Measurements from ENCODE around the gene CASKIN2. TPM values are rescaled to one million over a fixed set of nuclear protein-coding genes. Genes with fewer than 3 reads are reported as not detected.

CASKIN2 gene
- total and polyA plus RNA-seq, 2 of the 4 experiments (the other 2 are of a cell fraction) = 2.9 to 6.9 TPM

GRCh38 chr17:75471207-75471606 is 44.1 kb downstream of the CASKIN2 start:
- POLR2A ChIA-PET (ENCODE audit: unreplicated experiment) = no interaction called here
- no peak for TF ChIP-seq RCOR1 (IDR thresholded peaks at IDR 0.05; ENCODE audit: insufficient replicate concordance, low read length)
- TF ChIP-seq MAFK (IDR thresholded peaks at IDR 0.05; ENCODE audit: low read depth, low read length) = no peak
- no peak for TF ChIP-seq ELK1 (IDR thresholded peaks at IDR 0.05; ENCODE audit: borderline replicate concordance, low read depth, low read length)
- no peak for TF ChIP-seq MXI1 (IDR thresholded peaks at IDR 0.05; ENCODE audit: borderline replicate concordance, low read depth, low read length)
- TF ChIP-seq POLR2A (IDR thresholded peaks at IDR 0.05; ENCODE audit: low read depth, low read length) = no peak
- TF ChIP-seq, protein P1, sequence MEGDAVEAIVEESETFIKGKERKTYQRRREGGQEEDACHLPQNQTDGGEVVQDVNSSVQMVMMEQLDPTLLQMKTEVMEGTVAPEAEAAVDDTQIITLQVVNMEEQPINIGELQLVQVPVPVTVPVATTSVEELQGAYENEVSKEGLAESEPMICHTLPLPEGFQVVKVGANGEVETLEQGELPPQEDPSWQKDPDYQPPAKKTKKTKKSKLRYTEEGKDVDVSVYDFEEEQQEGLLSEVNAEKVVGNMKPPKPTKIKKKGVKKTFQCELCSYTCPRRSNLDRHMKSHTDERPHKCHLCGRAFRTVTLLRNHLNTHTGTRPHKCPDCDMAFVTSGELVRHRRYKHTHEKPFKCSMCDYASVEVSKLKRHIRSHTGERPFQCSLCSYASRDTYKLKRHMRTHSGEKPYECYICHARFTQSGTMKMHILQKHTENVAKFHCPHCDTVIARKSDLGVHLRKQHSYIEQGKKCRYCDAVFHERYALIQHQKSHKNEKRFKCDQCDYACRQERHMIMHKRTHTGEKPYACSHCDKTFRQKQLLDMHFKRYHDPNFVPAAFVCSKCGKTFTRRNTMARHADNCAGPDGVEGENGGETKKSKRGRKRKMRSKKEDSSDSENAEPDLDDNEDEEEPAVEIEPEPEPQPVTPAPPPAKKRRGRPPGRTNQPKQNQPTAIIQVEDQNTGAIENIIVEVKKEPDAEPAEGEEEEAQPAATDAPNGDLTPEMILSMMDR (conservative IDR thresholded peaks at IDR 0.05; ENCODE audit: low read depth, low read length) = no peak
- no peak for TF ChIP-seq SMC3 (IDR thresholded peaks at IDR 0.05; ENCODE audit: low read depth, low read length)
- no peak for TF ChIP-seq CEBPB (IDR thresholded peaks at IDR 0.05; ENCODE audit: low read depth, low read length)
- TF ChIP-seq CHD1 (IDR thresholded peaks at IDR 0.05; ENCODE audit: low read depth, low read length) = no peak
- TF ChIP-seq, protein P2, sequence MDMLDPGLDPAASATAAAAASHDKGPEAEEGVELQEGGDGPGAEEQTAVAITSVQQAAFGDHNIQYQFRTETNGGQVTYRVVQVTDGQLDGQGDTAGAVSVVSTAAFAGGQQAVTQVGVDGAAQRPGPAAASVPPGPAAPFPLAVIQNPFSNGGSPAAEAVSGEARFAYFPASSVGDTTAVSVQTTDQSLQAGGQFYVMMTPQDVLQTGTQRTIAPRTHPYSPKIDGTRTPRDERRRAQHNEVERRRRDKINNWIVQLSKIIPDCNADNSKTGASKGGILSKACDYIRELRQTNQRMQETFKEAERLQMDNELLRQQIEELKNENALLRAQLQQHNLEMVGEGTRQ (IDR thresholded peaks at IDR 0.05; ENCODE audit: low read depth, low read length) = no peak
- no peak for TF ChIP-seq MAZ (IDR thresholded peaks at IDR 0.05; ENCODE audit: borderline replicate concordance, low read depth, low read length)
- Histone ChIP-seq H3K4ac (ENCODE audit: low read depth, low read length) (no peak overlapping the region), H3K9me3 (ENCODE audit: control insufficient read depth, insufficient read depth, low read length) (no peaks in the 10 kb centered on the region), H3K4me3 (ENCODE audit: insufficient read depth, low read depth, low read length) (no peak overlapping the region), H4K91ac (ENCODE audit: insufficient read depth, low read depth, low read length) (no peak overlapping the region), H3K4me1 (ENCODE audit: control insufficient read depth, insufficient read depth, low read length) (peaks cover 4% of the 10 kb centered on the region), H3K27ac (ENCODE audit: insufficient read depth, low read length) (no peak overlapping the region), H2BK15ac (ENCODE audit: low read depth, low read length) (no peak overlapping the region), H3K36me3 (ENCODE audit: control insufficient read depth, insufficient read depth, low read length) (peaks cover 22% of the 10 kb centered on the region; the same call in 1 of the 2 replicates), H3K56ac (ENCODE audit: extremely low read depth, insufficient read depth, low read length) (no peak overlapping the region), H2BK5ac (ENCODE audit: low read depth, low read length, poor library complexity, severe bottlenecking) (no peak overlapping the region), H4K20me1 (ENCODE audit: insufficient read depth, low read length) (peaks cover 16% of the 10 kb centered on the region), H3K4me2 (ENCODE audit: low read depth, low read length) (no peak overlapping the region), H2BK120ac (ENCODE audit: low read depth, low read length) (no peak overlapping the region), H4K8ac (ENCODE audit: low read depth in 2 of 2, low read length in 2 of 2) (no peak overlapping the region), H2AK5ac (ENCODE audit: low read depth, low read length) (no peak overlapping the region), H3K23ac (ENCODE audit: low read depth, low read length) (no peak overlapping the region), H2BK20ac (ENCODE audit: low read depth, low read length) (no peak overlapping the region), H4K5ac (ENCODE audit: low read depth, low read length) (no peak overlapping the region), H3K9ac (ENCODE audit: low read depth, low read length) (no peak overlapping the region), H3K14ac (replicated peaks; ENCODE audit: low read depth, low read length) (no peak overlapping the region), H3K27me3 (ENCODE audit: control insufficient read depth, insufficient read depth, low read length) (no peaks in the 10 kb centered on the region), H2AFZ (replicated peaks; ENCODE audit: low read length, poor library complexity) (no peak overlapping the region), H2AK9ac (replicated peaks; ENCODE audit: low read depth, low read length, poor library complexity) (no peak overlapping the region), H3K9me1 (ENCODE audit: insufficient read depth, low read length) (peaks cover 9% of the 10 kb centered on the region), H3K79me1 (ENCODE audit: low read depth in 1 of 2, low read length in 2 of 2) (peaks cover 19 to 38% of the 10 kb centered on the region in 2 experiments), H3K18ac (ENCODE audit: low read depth, low read length) (no peak overlapping the region)
- dilution Hi-C loops (cut with HindIII; ENCODE audit: low sequenced_read_pairs, unreplicated experiment) = no loop called here
- CTCF ChIA-PET = no interaction called here
- ATAC-seq (ENCODE audit: low read depth) (no peak), DNase-seq (no peak)
- no TSS peak for BruUV-seq (replicated peaks)
- WGBS, 2 experiments (ENCODE audit: extremely low coverage in 2 of 2, insufficient read length in 1 of 2) = 100% methylated on average over 1 of the region's 6 CpGs; no CpG with 5 or more reads in 1 of the 2 experiments
- in situ Hi-C loops (cut with MboI; ENCODE audit: low sequenced_read_pairs) = no loop called here
- intact Hi-C loops (cut with micrococcal nuclease) = no loop called here

Data from IMR-90 (cell line).